GM12878 (cell line): ENCODE measurements around the gene PLCG2. TPM values are rescaled to one million over a fixed set of nuclear protein-coding genes. Genes with fewer than 3 reads are reported as not detected.

Experiments
- ATAC-seq: fragments of 200-7000 bp; cut with Tn5 transposase; 3 replicates; pipeline ENCODE4 v1.9.1; 2020; ENCODE audit warnings: mild to moderate bottlenecking, moderate library complexity
- BruUV-seq: library from RNA; stranded (reverse); fragments of 400-500 nt; replicated peaks from 2 replicates; lab custom pipeline; 2021; lab: Mats Ljungman, UMichigan
- CTCF ChIA-PET: fragments of 300-600 bp; sonication (Branson Sonifier 250); formaldehyde crosslinking; extraction: SDS; loops from one replicate; lab custom pipeline; 2021; ENCODE audit warnings: inconsistent platforms; lab: Yijun Ruan, JAX
- POLR2A ChIA-PET: fragments of 350-600 bp; formaldehyde crosslinking; extraction: SDS; loops from one replicate; lab custom pipeline; 2021; ENCODE audit warnings: inconsistent platforms; lab: Charles Lee
- RAD21 ChIA-PET: fragments of 300-600 bp; sonication (Branson Sonifier 250); formaldehyde crosslinking; loops from one replicate; lab custom pipeline; 2023; ENCODE audit warnings: antibody characterized with exemption; ENCODE audit not compliant: unreplicated experiment; lab: Charles Lee
- SMC1A ChIA-PET: fragments of 300-600 bp; sonication (Branson Sonifier 250); formaldehyde crosslinking; loops from one replicate; lab custom pipeline; 2023; ENCODE audit not compliant: unreplicated experiment, uncharacterized antibody; lab: Charles Lee
- DNase-seq: peaks from one replicate; pipeline ENCODE4 v3.0.0-alpha.2; 2011; ENCODE audit warnings: low read depth, low spot score
- FAIRE-seq: peaks from 3 replicates; lab custom pipeline; 2011; peaks lifted over from hg19 to GRCh38; lab: Jason Lieb, UNC
- H2AFZ ChIP-seq: 2 replicates; pipeline ENCODE4 v1.6.0; 2011; ENCODE audit warnings: low read depth, low read length, control low read depth; ENCODE audit not compliant: control insufficient read depth
- H3K27ac ChIP-seq: 2 replicates; pipeline ENCODE4 v1.5.1; 2011; ENCODE audit warnings: control low read depth; ENCODE audit not compliant: control insufficient read depth, insufficient read depth
- H3K27me3 ChIP-seq, 2 experiments: replicated peaks in 1 of 2; 2 replicates each; pipeline versions ENCODE4 v1.6.0 to v1.6.1; 2011; ENCODE audit warnings: low read length in 1 of 2; ENCODE audit not compliant: control insufficient read depth in 2 of 2, insufficient read depth in 2 of 2
- H3K36me3 ChIP-seq, 2 experiments: 2 replicates each; pipeline ENCODE4 v1.5.1; 2011; ENCODE audit warnings: low read length in 1 of 2; ENCODE audit not compliant: control insufficient read depth in 2 of 2, insufficient read depth in 2 of 2
- H3K4me1 ChIP-seq: 2 replicates; pipeline ENCODE4 v1.6.1; 2011; ENCODE audit warnings: mild to moderate bottlenecking, low read length, moderate library complexity, mixed read lengths; ENCODE audit not compliant: control insufficient read depth, insufficient read depth
- H3K4me2 ChIP-seq: 2 replicates; pipeline ENCODE4 v1.6.0; 2011; ENCODE audit warnings: control low read depth; ENCODE audit not compliant: control insufficient read depth, insufficient read depth
- H3K4me3 ChIP-seq: fragments of 200-600 bp; sonication (generic); 2 replicates; pipeline ENCODE4 v1.5.1; 2016
- H3K79me2 ChIP-seq: 2 replicates; pipeline ENCODE4 v1.6.0; 2011; ENCODE audit warnings: low read length; ENCODE audit not compliant: control insufficient read depth, insufficient read depth
- H3K9ac ChIP-seq: 2 replicates; pipeline ENCODE4 v1.8.0; 2011; ENCODE audit warnings: low read length, control low read depth, mixed read lengths; ENCODE audit not compliant: control insufficient read depth, insufficient read depth
- H3K9me3 ChIP-seq: replicated peaks from 3 replicates; pipeline ENCODE4 v1.5.1; 2011; ENCODE audit warnings: mild to moderate bottlenecking, low read length; ENCODE audit not compliant: control insufficient read depth, insufficient read depth
- H4K20me1 ChIP-seq: 2 replicates; pipeline ENCODE4 v1.6.0; 2011; ENCODE audit not compliant: control insufficient read depth, insufficient read depth
- BHLHE40 ChIP-seq, 2 experiments: fragments of 450-650 bp in 1 of 2; IDR thresholded peaks; 2 replicates each; pipeline ENCODE4 v1.6.1; 2011 to 2017; ENCODE audit warnings: low read depth in 2 of 2, borderline replicate concordance in 1 of 2, improper control_type of control experiment in 1 of 2, low read length in 1 of 2, mild to moderate bottlenecking in 1 of 2
- E2F8 ChIP-seq: fragments of 450-650 bp; IDR thresholded peaks from 2 replicates; pipeline ENCODE4 v1.6.1; 2018; ENCODE audit warnings: mild to moderate bottlenecking, low read depth, moderate library complexity; ENCODE audit not compliant: partially characterized antibody
- E4F1 ChIP-seq: fragments of 450-650 bp; IDR thresholded peaks from 2 replicates; pipeline ENCODE4 v1.6.1; 2018; ENCODE audit warnings: borderline replicate concordance, mild to moderate bottlenecking; ENCODE audit not compliant: partially characterized antibody
- HCFC1 ChIP-seq: fragments of 150-350 bp; IDR thresholded peaks from 2 replicates; pipeline ENCODE4 v1.6.1; 2014; ENCODE audit warnings: low read length
- NR2F1 ChIP-seq: fragments of 450-650 bp; conservative IDR thresholded peaks from 2 replicates; pipeline ENCODE4 v1.6.1; 2017; ENCODE audit warnings: mild to moderate bottlenecking
- POLR2AphosphoS5 ChIP-seq: IDR thresholded peaks from 2 replicates; pipeline ENCODE4 v1.6.1; 2011; ENCODE audit warnings: mild to moderate bottlenecking, low read length, inconsistent platforms
- POU2F2 ChIP-seq: IDR thresholded peaks from 3 replicates; pipeline ENCODE4 v1.6.1; 2011; ENCODE audit warnings: low read depth, mild to moderate bottlenecking, low read length, borderline replicate concordance
- SUZ12 ChIP-seq: fragments of 200-600 bp; sonication (generic); IDR thresholded peaks from one replicate; pipeline ENCODE4 v1.6.1; 2018; ENCODE audit warnings: antibody characterized with exemption, mild to moderate bottlenecking; ENCODE audit not compliant: unreplicated experiment
- ZBTB4 ChIP-seq: fragments of 450-650 bp; formaldehyde crosslinking; IDR thresholded peaks from 2 replicates; pipeline ENCODE4 v1.4.0; 2022; ENCODE audit warnings: mild to moderate bottlenecking, moderate library complexity
- WGBS: methylation state at CpG from one replicate; pipeline ENCODE4 v1.1.6; 2016; ENCODE audit warnings: low lambda C conversion rate; ENCODE audit not compliant: insufficient replicate concordance, insufficient coverage; ENCODE audit errors: missing lambda C conversion rate; 5-methylcytosine and 5-hydroxymethylcytosine counted together
- in situ Hi-C: fragments of 300-500 bp; cut with MboI; formaldehyde crosslinking; loops from 9 replicates; pipeline ENCODE4 v1.14.3; 2018; ENCODE audit warnings: mixed read lengths
- intact Hi-C: fragments of 100-400 bp; cut with micrococcal nuclease; formaldehyde crosslinking; loops from one replicate; pipeline ENCODE4 v1.14.2; 2022; ENCODE audit not compliant: unreplicated experiment
- polyA plus RNA-seq, 11 experiments: library from polyadenylated mRNA; depleted of rRNA in 4 of 11; unstranded in 6 of 11; stranded (reverse) in 5 of 11; fragments of >200 nt; fragmentation: Nextera tagmentation in 4 of 11; fragmentation: Illumina TruSeq in 1 of 11; extraction: Ambion mirVana in 4 of 11; extraction: Trizol in 1 of 11; gene quantifications; 1 replicate in 1 of 11; 2 replicates in 10 of 11; pipeline versions ENCODE4 v1.2.1 to v1.2.3, GENCODE V29; 2011 to 2016; ENCODE audit warnings: inconsistent platforms in 2 of 11, missing spikeins in 2 of 11, low read depth in 1 of 11
- total RNA-seq, 4 experiments: library from RNA; depleted of rRNA in 3 of 4; stranded (reverse); fragments of >200 nt in 3 of 4; fragmentation: Illumina TruSeq in 1 of 4; extraction: Trizol in 1 of 4; gene quantifications; 2 replicates each; pipeline versions ENCODE4 v1.2.1 to v1.2.3, GENCODE V29; 2013 to 2021

Gene PLCG2
- total and polyA plus RNA-seq, 10 of the 15 experiments (the other 5 are each of a cell fraction or from before 2014, with no cell fraction given) = 47.6 to 256 (median 149) TPM

- no peak for TF ChIP-seq E4F1
Observed at GRCh38 chr16:81861503-81861902, 82.4 kb downstream of the PLCG2 start (continued).

GRCh38 chr16:81861915-81862314 is 82.8 kb downstream of the PLCG2 start:
- no peak overlapping the region for H3K4me2 ChIP-seq
- no peaks in the 10 kb centered on the region for H3K27me3 ChIP-seq
- H3K79me2 ChIP-seq = peaks cover 9% of the 10 kb centered on the region
- DNase-seq = no peak
- RAD21 ChIA-PET = interaction anchor here (1.3 to 2.0 kb wide), 2 partner anchors 11 to 64 kb away, joined by 3 to 5 read pairs; no protein-coding TSS in a partner anchor
- peaks cover 44 to 49% of the 10 kb centered on the region in 2 experiments for H3K36me3 ChIP-seq
- SMC1A ChIA-PET = interaction anchor here (1.0 to 6.2 kb wide), 7 partner anchors 10 to 109 kb away, joined by 3 to 44 read pairs (median 3); no protein-coding TSS in a partner anchor
- 74% methylated on average over 7 of the region's 7 CpGs for WGBS
- no peaks in the 10 kb centered on the region for H3K9me3 ChIP-seq
- H3K4me3 ChIP-seq = no peak overlapping the region
- CTCF ChIA-PET = interaction anchor here (0.9 to 1.9 kb wide), 6 partner anchors 11 to 112 kb away, joined by 3 to 7 read pairs (median 4); no protein-coding TSS in a partner anchor
- no peak overlapping the region for H3K27ac ChIP-seq
- no peaks in the 10 kb centered on the region; the same call in 1 of the 2 replicates for H4K20me1 ChIP-seq
- no TSS peak for BruUV-seq
- ATAC-seq = no peak
- no peak overlapping the region for H3K9ac ChIP-seq
- H3K4me1 ChIP-seq = peaks cover 55% of the 10 kb centered on the region
- intact Hi-C loops = no loop called here
- in situ Hi-C loops = no loop called here
- no peak overlapping the region for H2AFZ ChIP-seq
- POLR2A ChIA-PET = interaction anchor here (1.3 to 1.4 kb wide), 2 partner anchors 12 to 17 kb away, joined by 3 read pairs; no protein-coding TSS in a partner anchor
- no peak for FAIRE-seq
- TF ChIP-seq E4F1 = no peak
- TF ChIP-seq POLR2AphosphoS5 = no peak
- TF ChIP-seq HCFC1 = no peak
- no peak for TF ChIP-seq SUZ12
- TF ChIP-seq ZBTB4 (CRISPR knock-in tag) = no peak
- no peak for TF ChIP-seq BHLHE40 (IDR thresholded peaks at IDR 0.05; ENCODE audit: borderline replicate concordance in 1 of 2, low read depth in 2 of 2, low read length in 1 of 2)
- no peak for TF ChIP-seq POU2F2
- no peak for TF ChIP-seq NR2F1
- no peak for TF ChIP-seq E2F8
